ENCODE results near the gene IRX5.

IRX5 gene
- long read RNA-seq, donor 1, partial matches to known transcripts = 0 of 5 reads
- long read RNA-seq, donor 1, other reads (novel, unspliced or antisense) = 0 of 5 reads
- long read RNA-seq, donor 2, transcript IRX5-202 (3 exons, 2,401 nt) = major isoform, 5 of 6 reads
- long read RNA-seq, donor 2, partial matches to known transcripts = 0 of 6 reads
- long read RNA-seq, donor 2, other reads (novel, unspliced or antisense) = 0 of 6 reads
- long read RNA-seq, donor 3, partial matches to known transcripts = 0 of 2 reads
- long read RNA-seq, donor 3, other reads (novel, unspliced or antisense) = 0 of 2 reads
- long read RNA-seq, donor 4, partial matches to known transcripts = 0 of 5 reads
- long read RNA-seq, donor 4, other reads (novel, unspliced or antisense) = 0 of 5 reads
- long read RNA-seq, donor 5, partial matches to known transcripts = 6 of 9 reads
- long read RNA-seq, donor 5, other reads (novel, unspliced or antisense) = 0 of 9 reads
- long read RNA-seq, donor 6, partial matches to known transcripts = 0 of 3 reads
- long read RNA-seq, donor 6, other reads (novel, unspliced or antisense) = 0 of 3 reads
- long read RNA-seq, donor 7 = 0 reads
- long read RNA-seq, donor 8, partial matches to known transcripts = 0 of 3 reads
- long read RNA-seq, donor 8, other reads (novel, unspliced or antisense) = 0 of 3 reads

- peak; percentile 83 for DNase-seq
Observed at GRCh38 chr16:54930005-54930868, at the start of gene IRX5. Gene IRX5, plus strand, starts transcription at chr16:54930865. Its CDS starts 334 bp downstream, at chr16:54931199.

DNA sequence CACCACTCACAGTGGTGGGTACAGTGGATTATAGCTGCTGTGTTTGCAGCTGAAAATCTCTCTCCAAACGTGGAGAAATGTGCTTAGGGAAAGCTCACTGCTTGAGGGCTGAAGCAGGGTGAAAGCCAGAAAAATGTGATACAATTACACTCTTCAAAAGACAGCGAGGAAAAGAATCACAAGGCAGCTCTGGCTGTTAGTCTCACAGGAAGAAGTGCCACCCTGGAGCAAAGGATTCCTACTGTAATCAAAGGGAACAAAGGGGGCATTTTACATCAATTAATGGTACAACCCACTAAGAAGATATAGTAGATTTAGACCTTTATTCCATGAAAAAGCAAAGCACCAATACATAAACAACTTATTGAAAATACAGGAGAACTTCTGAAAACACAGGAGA lies 48.1 kb upstream of the IRX5 start:
- DNase-seq = no peak

- DNase-seq = no peak
Observed at GRCh38 chr16:54883358-54883757, 47.3 kb upstream of the IRX5 start.

- DNase-seq = no peak
Observed at GRCh38 chr16:54886078-54886477, 44.6 kb upstream of the IRX5 start.

- DNase-seq = no peak
Observed at GRCh38 chr16:54890381-54890780, 40.3 kb upstream of the IRX5 start.

- no peak for DNase-seq
Observed at GRCh38 chr16:54891346-54891745, 39.3 kb upstream of the IRX5 start.

- no peak for DNase-seq
Observed at GRCh38 chr16:54892981-54893380, 37.7 kb upstream of the IRX5 start.

DNA sequence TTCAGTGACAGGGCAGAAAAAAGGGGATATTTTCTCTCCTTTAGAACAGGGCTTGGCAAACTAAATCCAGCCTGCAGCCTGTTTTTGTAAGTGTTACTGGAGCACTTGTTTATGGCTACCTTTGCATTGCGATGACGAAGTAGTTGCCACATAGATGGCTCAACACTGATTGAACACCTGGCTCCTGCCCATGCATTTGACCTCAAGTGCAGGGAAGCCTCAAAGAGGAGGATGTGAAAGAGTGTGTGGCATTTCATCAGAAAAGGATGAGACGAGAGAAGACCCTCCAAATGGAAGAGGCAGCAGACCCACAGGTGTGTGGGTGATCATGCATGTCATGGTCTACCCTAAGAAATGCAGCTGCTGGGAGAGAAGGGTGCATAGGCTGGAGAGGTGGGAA lies 32.7 kb upstream of the IRX5 start:
- no peak for DNase-seq

DNA sequence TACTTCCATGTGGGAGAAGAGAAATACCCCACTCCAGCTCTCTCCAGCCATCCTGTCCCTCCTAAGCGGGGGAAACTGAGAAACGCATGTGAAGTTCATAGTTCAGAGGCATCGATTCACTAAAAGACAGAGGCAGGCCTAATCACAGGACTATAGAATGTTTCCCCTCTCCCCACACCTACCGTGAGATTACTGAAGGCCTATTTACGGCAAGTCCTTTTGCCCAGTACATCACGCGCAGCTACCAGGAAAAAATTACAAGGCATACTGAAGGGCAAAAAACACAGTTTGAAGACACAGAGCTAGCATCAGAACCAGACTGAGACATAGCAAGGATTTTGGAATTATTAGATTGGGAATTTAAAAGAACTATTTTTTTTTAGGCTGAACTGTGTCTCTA lies 29.1 kb upstream of the IRX5 start:
- DNase-seq = no peak

- DNase-seq = no peak
Observed at GRCh38 chr16:54903047-54903446, 27.6 kb upstream of the IRX5 start.

GRCh38 chr16:54911079-54911478 lies 19.6 kb upstream of the IRX5 start:
- DNase-seq = no peak

GRCh38 chr16:54912720-54913119 lies 17.9 kb upstream of the IRX5 start:
- DNase-seq = no peak

GRCh38 chr16:54921206-54921824 lies 9.3 kb upstream of the IRX5 start:
- DNase-seq = no peak

- DNase-seq = no peak
Observed at GRCh38 chr16:54923055-54923473, 7.6 kb upstream of the IRX5 start.

DNA sequence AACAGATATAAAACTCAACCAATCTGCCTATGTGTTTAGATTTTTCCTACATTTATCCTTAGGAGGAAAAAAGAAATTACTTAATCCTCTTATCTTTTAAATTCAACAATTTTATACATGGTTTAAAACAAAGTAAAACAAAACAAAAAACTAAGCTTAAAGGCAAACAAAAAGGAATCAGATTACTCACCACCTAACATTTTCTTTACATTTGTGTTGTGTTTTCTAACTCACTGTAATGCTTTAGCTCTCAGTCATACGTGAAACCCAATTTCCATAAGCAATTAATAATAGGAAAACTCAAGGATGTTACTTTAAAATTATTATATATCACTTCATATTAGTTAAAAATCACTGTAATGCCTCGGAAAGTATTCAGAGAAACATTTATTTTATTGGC lies 6.7 kb upstream of the IRX5 start:
- DNase-seq = no peak

- DNase-seq = peak; percentile 20
Observed at GRCh38 chr16:54926166-54926838, 4.4 kb upstream of the IRX5 start.

GRCh38 chr16:54927125-54928015 lies 3.3 kb upstream of the IRX5 start:
- peak; percentile 40 for DNase-seq

DNA sequence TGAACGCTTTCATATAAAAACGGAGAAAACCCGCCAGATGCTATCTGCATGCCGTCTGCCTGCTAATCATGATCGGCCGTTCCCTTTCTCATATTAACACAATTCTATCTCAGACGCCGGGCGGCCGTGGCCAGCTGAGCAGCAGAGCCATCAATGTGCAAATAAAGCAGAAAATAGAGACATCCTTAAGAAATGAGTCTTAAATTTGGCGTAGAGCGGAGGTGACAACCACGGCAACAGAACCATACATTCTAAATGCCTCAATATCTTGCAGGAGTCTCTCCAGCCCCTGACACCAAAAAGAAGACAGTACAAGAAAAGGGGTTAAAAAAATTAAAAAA lies 2.7 kb upstream of the IRX5 start:
- DNase-seq = peak; percentile 74

GRCh38 chr16:54928411-54929089 lies 2.1 kb upstream of the IRX5 start:
- peak; percentile 74 for DNase-seq

All from right kidney (tissue), 9 donors.